ENCODE measurements around the gene OGFR. TPM values are rescaled to one million over a fixed set of nuclear protein-coding genes. Genes with fewer than 3 reads are reported as not detected.

OGFR gene
- total and polyA plus RNA-seq, 2 experiments from 2014 or later: 9.6 to 50.6 TPM

DNA sequence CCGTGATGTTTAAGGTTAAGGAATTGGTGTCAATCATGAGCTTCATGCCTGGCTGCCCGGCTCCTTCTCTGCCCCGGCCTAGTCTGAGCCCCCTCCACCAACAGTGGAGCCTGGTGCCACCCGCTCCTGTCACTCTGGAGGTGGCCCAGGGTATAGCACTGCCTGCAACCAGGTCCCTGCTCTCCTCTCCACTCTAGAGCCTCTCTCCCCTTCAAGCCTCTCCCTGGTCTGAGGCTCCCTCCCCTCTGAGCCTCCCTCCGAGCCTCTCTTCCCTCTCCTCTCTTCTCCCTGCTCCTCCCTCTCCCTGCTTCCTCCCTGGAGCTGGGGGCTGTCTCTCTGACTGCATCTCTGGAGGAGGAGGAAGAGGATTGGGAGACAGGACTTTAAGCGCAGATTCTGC is 39.6 kb upstream of the OGFR start:
- Histone ChIP-seq H2AFZ (no peak overlapping the region), H3K4me2 (no peak overlapping the region), H3K4me1 (ENCODE audit: insufficient read depth) (no peaks in the 10 kb centered on the region; the same call in 1 of the 2 replicates), H3K27ac (ENCODE audit: low read depth) (no peak overlapping the region), H3K4me3 (no peak overlapping the region), H3K79me2 (replicated peaks; ENCODE audit: insufficient read depth) (no peaks in the 10 kb centered on the region), H3K36me3 (ENCODE audit: insufficient read depth) (no peaks in the 10 kb centered on the region), H3K27me3 (ENCODE audit: insufficient read depth) (no peaks in the 10 kb centered on the region), H3F3A (replicated peaks; ENCODE audit: low read depth) (0 out of 2 replicates have a peak, but pooled peaks cover 2% of the 10 kb centered on the region), H4K20me1 (replicated peaks; ENCODE audit: insufficient read depth) (no peaks in the 10 kb centered on the region), H3K9me2 (ENCODE audit: insufficient read depth) (no peaks in the 10 kb centered on the region)
- H3K9me3 Mint-ChIP-seq: no peaks in the 10 kb centered on the region
- no peak for TF ChIP-seq CREB1 (CRISPR knock-in tag; IDR thresholded peaks at IDR 0.05; ENCODE audit: low read depth)
- TF ChIP-seq CTCF (conservative IDR thresholded peaks at IDR 0.05; ENCODE audit: low read depth in 2 of 2): no peak
- TF ChIP-seq EZH2 (IDR thresholded peaks at IDR 0.05; ENCODE audit: low read depth, unreplicated experiment): no peak
- no peak for TF ChIP-seq POLR2AphosphoS5 (IDR thresholded peaks at IDR 0.05; ENCODE audit: low read depth)
- no peak for TF ChIP-seq STAT1 (IDR thresholded peaks at IDR 0.05; ENCODE audit: unreplicated experiment)
- TF ChIP-seq NANOG (IDR thresholded peaks at IDR 0.05; ENCODE audit: borderline replicate concordance): no peak
- TF ChIP-seq, protein P1, sequence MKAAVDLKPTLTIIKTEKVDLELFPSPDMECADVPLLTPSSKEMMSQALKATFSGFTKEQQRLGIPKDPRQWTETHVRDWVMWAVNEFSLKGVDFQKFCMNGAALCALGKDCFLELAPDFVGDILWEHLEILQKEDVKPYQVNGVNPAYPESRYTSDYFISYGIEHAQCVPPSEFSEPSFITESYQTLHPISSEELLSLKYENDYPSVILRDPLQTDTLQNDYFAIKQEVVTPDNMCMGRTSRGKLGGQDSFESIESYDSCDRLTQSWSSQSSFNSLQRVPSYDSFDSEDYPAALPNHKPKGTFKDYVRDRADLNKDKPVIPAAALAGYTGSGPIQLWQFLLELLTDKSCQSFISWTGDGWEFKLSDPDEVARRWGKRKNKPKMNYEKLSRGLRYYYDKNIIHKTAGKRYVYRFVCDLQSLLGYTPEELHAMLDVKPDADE (IDR thresholded peaks at IDR 0.05): no peak
- TF ChIP-seq, protein P2, sequence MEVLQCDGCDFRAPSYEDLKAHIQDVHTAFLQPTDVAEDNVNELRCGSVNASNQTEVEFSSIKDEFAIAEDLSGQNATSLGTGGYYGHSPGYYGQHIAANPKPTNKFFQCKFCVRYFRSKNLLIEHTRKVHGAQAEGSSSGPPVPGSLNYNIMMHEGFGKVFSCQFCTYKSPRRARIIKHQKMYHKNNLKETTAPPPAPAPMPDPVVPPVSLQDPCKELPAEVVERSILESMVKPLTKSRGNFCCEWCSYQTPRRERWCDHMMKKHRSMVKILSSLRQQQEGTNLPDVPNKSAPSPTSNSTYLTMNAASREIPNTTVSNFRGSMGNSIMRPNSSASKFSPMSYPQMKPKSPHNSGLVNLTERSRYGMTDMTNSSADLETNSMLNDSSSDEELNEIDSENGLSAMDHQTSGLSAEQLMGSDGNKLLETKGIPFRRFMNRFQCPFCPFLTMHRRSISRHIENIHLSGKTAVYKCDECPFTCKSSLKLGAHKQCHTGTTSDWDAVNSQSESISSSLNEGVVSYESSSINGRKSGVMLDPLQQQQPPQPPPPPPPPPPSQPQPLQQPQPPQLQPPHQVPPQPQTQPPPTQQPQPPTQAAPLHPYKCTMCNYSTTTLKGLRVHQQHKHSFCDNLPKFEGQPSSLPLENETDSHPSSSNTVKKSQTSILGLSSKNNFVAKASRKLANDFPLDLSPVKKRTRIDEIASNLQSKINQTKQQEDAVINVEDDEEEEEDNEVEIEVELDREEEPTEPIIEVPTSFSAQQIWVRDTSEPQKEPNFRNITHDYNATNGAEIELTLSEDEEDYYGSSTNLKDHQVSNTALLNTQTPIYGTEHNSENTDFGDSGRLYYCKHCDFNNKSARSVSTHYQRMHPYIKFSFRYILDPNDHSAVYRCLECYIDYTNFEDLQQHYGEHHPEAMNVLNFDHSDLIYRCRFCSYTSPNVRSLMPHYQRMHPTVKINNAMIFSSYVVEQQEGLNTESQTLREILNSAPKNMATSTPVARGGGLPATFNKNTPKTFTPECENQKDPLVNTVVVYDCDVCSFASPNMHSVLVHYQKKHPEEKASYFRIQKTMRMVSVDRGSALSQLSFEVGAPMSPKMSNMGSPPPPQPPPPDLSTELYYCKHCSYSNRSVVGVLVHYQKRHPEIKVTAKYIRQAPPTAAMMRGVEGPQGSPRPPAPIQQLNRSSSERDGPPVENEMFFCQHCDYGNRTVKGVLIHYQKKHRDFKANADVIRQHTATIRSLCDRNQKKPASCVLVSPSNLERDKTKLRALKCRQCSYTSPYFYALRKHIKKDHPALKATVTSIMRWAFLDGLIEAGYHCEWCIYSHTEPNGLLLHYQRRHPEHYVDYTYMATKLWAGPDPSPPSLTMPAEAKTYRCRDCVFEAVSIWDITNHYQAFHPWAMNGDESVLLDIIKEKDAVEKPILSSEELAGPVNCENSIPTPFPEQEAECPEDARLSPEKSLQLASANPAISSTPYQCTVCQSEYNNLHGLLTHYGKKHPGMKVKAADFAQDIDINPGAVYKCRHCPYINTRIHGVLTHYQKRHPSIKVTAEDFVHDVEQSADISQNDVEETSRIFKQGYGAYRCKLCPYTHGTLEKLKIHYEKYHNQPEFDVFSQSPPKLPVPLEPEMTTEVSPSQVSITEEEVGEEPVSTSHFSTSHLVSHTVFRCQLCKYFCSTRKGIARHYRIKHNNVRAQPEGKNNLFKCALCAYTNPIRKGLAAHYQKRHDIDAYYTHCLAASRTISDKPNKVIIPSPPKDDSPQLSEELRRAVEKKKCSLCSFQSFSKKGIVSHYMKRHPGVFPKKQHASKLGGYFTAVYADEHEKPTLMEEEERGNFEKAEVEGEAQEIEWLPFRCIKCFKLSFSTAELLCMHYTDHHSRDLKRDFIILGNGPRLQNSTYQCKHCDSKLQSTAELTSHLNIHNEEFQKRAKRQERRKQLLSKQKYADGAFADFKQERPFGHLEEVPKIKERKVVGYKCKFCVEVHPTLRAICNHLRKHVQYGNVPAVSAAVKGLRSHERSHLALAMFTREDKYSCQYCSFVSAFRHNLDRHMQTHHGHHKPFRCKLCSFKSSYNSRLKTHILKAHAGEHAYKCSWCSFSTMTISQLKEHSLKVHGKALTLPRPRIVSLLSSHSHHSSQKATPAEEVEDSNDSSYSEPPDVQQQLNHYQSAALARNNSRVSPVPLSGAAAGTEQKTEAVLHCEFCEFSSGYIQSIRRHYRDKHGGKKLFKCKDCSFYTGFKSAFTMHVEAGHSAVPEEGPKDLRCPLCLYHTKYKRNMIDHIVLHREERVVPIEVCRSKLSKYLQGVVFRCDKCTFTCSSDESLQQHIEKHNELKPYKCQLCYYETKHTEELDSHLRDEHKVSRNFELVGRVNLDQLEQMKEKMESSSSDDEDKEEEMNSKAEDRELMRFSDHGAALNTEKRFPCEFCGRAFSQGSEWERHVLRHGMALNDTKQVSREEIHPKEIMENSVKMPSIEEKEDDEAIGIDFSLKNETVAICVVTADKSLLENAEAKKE (CRISPR knock-in tag; IDR thresholded peaks at IDR 0.05): no peak
- DNase-seq (ENCODE audit: low spot score): no peak
- H3K27me3 Mint-ChIP-seq (ENCODE audit: insufficient read depth, low read depth, poor library complexity): peaks cover 3% of the 10 kb centered on the region
- peak; percentile 44 for ATAC-seq
- peaks cover 8% of the 10 kb centered on the region; the same call in 2 of the 3 replicates for H3K4me1 Mint-ChIP-seq
- no peak overlapping the region for H3K27ac Mint-ChIP-seq
- H3K4me3 Mint-ChIP-seq: no peak overlapping the region
- no peaks in the 10 kb centered on the region for H3K36me3 Mint-ChIP-seq (ENCODE audit: low read depth)

All from GM23338 (cell line).